NK-92 (cell line): Measurements from ENCODE around the gene GPATCH2.
"Not testable (repeated sequence)": the region's sequence is repeated elsewhere in the genome, so short reads cannot be mapped to it uniquely, and the experiment has no call there.

Experiments
- DNase-seq: peaks from one replicate; lab custom pipeline; 2025; ENCODE audit not compliant: unreplicated experiment; lab: John Stamatoyannopoulos, UW

The GPATCH2 gene

DNA sequence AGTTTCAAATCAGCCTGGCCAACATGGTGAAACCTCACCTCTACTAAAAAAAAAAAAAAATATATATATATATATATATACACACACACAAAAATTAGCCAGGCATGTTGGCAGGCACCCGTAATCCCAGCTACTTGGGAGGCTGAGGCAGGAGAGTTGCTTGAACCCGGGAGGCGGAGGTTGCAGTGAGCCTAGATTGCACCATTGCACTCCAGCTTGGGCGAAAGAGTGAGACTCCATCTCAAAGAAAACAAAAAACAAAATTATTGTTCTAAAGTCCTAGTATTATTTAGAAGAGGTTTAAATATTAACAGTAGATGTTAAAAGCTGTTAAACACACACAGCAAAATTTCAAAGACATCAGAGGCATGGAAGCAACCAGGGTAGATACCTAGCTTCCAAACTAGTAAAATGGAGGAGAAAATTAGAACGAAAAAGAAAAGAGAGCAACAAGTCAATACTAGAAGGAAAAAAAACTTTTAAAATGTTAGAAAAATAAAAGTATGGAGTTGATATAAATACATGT, 46.5 kb downstream of the GPATCH2 start:
- not testable (repeated sequence) for DNase-seq

DNA sequence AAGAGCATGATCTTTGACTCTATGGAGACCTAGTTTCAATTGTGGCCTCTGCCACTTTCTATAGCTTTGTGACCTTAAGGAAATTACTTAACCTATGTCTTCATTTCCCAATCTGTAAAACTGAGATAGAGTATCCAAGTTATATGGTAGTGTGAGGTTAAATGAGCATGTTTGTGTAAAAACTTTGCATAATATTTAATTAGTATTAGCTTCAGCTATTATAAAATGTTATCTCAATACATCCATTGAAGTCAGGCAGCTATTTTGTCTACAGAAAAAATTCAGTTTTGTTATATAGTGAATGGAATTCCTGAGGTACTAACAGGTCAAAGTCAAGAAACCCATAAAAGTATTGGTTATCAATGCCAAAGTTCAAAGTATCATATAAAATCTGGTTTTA, 53.6 kb downstream of the GPATCH2 start:
- DNase-seq = no peak

DNA sequence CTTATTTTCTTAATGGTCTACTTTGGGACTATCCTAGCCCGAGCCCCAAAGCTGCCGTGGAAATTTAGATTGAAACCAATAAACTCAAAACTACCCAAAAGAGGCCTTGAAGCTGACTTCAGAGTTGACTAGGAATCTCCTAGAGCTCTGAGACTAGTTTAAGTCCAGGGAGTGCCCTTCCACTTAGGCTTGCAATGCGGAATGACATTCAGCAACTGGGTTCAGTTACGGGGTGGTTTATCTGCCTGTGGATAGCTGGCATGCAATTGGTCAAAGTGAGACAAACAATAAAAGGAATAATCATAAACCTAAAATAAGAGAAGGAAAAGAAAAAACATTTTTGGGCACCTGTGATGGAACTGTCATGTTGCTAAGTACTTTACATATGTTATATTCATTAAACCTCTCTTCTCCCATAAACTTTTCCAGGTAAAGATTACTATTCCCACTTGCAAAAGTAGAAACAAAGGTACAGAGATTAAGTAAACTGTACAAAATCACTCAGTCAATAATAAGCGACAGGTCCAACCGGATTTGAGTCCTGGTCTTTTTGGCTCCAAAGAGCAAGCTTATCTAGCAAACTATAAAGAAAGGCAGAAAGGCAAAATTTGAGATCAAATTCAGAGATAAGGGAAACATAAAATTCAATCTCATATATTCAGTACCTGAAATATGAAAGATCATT, 56.5 kb downstream of the GPATCH2 start:
- DNase-seq = no peak

GRCh38 chr1:217569021-217569420, 61.9 kb downstream of the GPATCH2 start:
- DNase-seq = no peak

DNA sequence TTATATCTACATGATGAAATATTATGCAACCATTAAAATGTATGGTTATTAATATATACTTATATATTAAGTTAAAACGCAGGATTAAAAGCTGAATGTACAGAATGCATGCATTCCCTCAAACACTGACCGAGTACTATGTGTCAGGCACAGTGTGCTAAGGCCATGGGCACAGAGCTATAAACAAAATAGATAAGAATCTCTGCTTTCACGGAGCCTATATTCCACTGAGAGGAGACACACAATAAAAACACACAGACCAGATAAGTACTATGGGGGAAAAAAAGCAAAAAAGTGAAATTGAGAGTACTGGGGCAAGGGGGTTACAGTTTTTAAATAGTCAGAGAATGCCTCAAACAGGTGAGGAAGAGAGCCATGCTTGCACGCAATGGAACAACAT, 62.7 kb downstream of the GPATCH2 start:
- no peak for DNase-seq

- DNase-seq = no peak
These were observed 66.1 kb downstream of the GPATCH2 start for GRCh38 chr1:217564833-217565232.

GRCh38 chr1:217564207-217564606, 66.7 kb downstream of the GPATCH2 start:
- no peak for DNase-seq

GRCh38 chr1:217563179-217563578, 67.7 kb downstream of the GPATCH2 start:
- no peak for DNase-seq

DNA sequence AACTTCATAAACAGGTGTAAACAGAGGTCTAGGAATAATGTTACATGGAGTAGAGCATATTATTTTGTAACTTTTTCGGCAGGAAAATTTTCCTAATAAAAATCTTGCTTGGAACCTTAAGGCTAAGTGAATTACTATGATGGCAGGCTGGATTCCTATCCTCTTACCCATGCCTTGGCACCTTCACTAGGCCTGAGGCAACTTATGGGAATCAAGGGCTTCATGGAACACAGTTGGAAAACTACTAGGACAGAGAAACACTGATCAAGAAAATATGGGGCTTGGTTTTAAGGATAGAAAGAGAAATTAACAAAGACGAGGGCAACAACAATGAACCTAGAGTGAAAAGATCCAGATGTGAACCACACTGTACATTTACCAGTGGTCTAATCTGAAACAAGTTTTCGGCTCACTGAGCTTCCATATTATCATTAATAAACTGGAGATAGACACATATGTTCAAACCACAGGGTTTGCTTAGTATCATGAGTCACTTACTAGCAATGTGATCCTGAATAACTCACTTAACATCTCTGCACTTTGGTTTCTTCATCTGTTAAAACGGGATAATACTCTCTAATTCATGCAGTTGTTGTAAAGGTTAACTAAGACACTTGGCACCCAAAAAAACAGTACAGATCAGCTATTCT, 68.5 kb downstream of the GPATCH2 start:
- no peak for DNase-seq

DNA sequence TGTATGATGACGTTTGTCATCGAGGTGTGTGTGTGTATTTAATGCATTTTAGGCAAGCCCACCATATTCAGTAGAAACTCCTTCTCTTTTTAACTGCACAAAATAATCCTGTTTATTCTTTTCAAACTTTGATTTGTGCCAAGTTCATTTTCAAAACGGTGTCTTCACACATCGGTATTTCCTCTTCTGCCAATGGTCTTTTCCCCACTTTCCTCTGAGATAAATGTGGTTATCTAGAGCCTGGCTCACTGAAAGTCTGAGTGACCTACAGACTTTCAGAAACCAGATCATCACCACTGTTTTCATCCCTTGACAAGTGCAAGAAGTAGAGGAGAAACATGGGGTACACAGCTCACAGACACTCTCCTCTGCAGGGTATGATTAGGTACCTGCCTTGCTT, 69.4 kb downstream of the GPATCH2 start:
- DNase-seq = no peak

- DNase-seq = no peak
These were observed 76.0 kb downstream of the GPATCH2 start for GRCh38 chr1:217554849-217555248.

GRCh38 chr1:217553949-217554509, 76.9 kb downstream of the GPATCH2 start:
- no peak for DNase-seq

GRCh38 chr1:217552339-217552951, 78.4 kb downstream of the GPATCH2 start:
- no peak for DNase-seq

DNA sequence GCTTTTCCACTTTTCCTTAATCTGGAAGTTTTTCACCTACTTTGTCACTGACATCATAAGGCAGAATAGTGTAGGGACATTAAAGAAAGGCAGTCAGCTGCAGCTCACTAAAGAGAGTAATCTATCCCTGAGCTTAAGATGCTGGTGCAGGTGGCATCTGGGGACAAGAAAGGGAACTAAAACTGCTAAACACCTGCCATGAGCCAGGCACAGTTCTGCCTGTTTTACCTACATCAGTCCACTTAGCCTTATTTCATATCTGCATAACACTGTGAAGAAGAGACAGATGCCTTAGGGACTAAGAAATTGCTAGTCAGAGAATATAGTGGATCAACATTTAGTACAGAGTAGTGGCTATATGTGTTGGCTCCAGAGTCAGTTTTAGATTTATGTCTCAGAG, 88.1 kb downstream of the GPATCH2 start:
- DNase-seq = no peak

DNA sequence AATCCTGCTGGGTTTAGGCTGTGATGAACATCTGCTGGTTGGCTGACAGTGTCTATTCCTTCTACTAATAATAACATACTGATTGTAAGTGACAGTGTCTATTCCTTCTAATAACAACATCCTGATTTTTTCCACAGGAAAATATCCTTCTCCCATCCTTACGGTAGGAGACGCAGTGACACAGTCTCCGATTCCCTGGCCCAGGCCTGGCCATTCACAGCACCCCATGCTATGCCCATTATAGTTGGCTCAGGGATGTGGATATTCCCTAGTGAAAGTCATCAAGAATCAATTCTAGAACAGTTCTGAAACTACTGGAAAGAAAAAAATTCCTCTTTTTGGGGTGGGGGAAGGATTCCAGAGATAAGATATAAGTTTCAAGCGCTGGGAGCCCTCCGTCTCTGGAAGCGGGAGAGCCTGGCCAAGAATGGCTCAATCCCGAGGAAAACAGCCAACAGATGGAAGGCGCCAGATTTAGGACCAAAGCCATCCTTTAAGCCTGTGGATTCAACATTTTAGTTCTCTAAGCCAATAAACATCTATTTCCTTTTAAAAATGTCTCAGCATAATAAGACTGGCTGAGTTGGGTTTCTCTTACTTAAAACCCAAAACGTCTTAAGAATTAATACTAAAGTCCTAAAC, 88.6 kb downstream of the GPATCH2 start:
- no peak for DNase-seq

DNA sequence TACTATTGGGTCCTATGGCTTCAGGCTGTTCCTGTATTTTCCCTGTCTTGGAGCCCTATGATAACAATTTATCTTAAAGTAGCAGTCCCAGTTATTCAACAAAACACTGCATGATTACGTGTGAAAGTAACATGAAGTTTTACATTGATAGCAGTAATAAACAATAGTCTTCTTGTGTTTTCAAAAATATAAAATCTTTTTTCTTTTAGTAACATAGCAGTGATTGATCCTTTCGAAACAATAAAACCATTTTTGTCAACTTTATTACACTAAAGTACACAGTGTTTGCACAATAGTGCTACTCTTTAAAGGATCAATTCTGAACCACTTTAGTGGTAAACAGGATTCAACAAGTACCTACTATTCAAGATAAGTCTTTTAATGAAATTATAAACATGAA, 90.6 kb downstream of the GPATCH2 start:
- no peak for DNase-seq

DNA sequence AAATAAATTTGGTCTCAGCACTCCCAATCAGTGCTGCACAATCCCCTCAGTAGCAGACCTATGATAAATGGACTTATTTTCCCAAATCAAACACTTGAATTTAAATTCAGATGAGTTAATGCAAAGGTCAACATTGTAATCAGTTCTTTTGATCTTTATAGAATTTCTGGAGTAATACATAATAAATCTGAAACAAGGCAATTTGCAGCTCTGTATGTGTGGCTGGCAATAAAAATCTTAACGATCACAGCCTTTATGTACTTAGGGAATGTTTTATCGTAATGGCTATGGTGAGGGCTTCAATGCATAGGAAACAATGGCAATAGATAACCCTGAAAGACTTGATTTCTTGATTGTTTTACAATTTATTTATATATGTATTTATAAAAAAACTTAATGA, 91.4 kb downstream of the GPATCH2 start:
- no peak for DNase-seq

- no peak for DNase-seq
These were observed 95.1 kb downstream of the GPATCH2 start for GRCh38 chr1:217535601-217536377.

- DNase-seq = no peak
These were observed 96.3 kb downstream of the GPATCH2 start for GRCh38 chr1:217534566-217534965.

DNA sequence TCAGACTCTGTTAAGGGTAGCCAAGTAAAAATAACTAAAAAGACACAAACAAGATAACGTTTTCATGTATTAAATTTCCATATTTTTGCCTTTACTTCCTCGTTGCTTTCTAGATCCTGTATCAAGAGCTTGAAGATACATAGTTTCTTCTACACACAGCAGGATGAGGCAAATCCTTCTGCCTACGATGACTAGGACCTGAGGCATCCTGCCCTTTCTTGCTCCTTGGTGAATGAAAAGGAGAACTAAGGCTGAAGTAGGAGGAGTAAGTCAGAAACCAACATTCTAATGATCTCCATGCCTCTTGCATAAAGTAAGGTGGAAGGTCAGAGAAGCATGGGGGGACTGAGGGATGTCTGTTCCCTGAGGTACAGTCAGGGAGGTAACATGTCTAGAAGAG, 102.6 kb downstream of the GPATCH2 start:
- no peak for DNase-seq

DNA sequence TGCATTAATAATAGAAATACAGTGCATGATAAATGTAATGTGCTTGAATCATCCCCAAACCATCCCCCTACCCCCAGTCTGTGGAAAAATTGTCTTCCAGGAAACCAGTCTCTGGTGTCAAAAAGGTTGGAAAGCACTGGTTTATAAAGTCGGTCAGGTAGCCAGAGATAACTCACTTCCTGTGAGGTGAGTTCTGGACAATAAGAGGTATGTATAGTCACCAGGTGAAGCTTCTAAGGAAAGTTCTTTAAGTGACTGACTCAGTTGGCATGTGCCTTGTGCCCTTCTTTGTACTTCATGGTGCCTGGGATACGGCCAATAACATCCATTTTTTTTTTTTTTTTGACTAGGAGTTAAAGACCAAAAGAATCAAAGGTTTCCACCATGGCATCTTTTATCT, 103.7 kb downstream of the GPATCH2 start:
- no peak for DNase-seq
